ENCODE data around the gene NAPSA.

NAPSA gene

GRCh38 chr19:50384685-50385535, 19.5 kb upstream of the NAPSA start:
- Histone ChIP-seq H3K4me1 (ENCODE audit: control insufficient read depth in 2 of 2, insufficient read depth in 2 of 2, low read length in 2 of 2) (peaks cover 14 to 17% of the 10 kb centered on the region in 2 donors), H3K27me3 (ENCODE audit: control insufficient read depth in 2 of 2, insufficient read depth in 2 of 2, low read length in 2 of 2) (no peaks in the 10 kb centered on the region), H3K36me3 (ENCODE audit: control insufficient read depth in 2 of 2, insufficient read depth in 2 of 2, low read length in 2 of 2) (peaks cover 24 to 30% of the 10 kb centered on the region in 2 donors), H3K9me3 (ENCODE audit: control insufficient read depth in 2 of 2, low read length in 2 of 2) (no peaks in the 10 kb centered on the region), H3K4me3 (ENCODE audit: low read length in 2 of 2) (peak overlapping the region; percentile 76 to 78), H3K27ac (ENCODE audit: low read depth in 2 of 2, low read length in 2 of 2) (peak overlapping the region; percentile 74 to 80), H3K9ac (ENCODE audit: low read depth in 1 of 2, low read length in 2 of 2) (peak overlapping the region; percentile 52 to 72)

DNA sequence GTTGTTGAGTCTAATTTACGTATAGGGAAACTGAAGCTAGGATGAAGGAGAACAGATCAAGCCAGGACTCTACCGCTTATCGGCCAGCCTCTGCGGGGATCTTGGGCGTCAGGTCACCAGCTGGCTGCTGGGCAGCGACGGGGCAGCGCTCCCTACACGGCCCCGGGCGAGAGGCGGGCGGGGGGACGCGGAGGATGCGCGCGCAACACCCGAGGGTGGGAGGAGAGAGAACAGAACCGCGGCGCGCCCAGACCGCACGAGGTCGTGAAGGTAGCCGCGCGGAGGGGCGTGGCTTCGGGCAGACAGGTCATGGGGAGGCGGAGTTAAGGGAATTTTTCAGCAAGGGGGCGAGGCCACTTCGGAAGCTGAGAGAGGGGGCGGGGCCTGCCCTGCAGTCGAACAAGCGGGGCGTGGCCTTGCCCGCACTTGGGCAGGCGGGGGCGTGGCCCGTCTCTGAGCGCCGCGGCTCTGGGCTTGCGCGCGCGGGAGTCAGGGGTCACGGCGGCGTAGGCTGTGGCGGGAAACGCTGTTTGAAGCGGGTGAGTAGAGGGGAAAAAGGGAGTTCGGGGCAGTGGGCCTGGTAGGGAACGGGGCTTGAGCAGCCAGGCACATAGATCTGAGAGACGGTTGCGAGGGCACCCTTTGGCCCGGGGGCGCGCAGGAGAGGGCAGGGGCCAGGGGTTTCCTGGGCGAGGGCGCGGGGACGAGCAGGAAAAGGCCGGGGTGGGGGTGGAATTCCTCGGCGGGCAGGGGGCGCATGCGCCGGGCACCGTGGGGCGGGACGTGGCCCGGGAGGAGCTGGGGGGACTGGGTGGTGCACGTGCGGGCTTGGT, 18.6 kb upstream of the NAPSA start, which contains the start of gene POLD1:
Gene POLD1, plus strand, starts transcription at position 496 of the 833 bp plus-strand sequence. CDS start 14,505 bp downstream, outside the sequence.
- Histone ChIP-seq H3K9ac (ENCODE audit: low read depth in 1 of 2, low read length in 2 of 2) (peak within 1 kb of the TSS; percentile 60 to 72), H3K36me3 (ENCODE audit: control insufficient read depth in 2 of 2, insufficient read depth in 2 of 2, low read length in 2 of 2) (peaks cover 33 to 38% of the 10 kb centered on the region in 2 donors), H3K27ac (ENCODE audit: low read depth in 2 of 2, low read length in 2 of 2) (peak within 1 kb of the TSS; percentile 74 to 80)

DNA sequence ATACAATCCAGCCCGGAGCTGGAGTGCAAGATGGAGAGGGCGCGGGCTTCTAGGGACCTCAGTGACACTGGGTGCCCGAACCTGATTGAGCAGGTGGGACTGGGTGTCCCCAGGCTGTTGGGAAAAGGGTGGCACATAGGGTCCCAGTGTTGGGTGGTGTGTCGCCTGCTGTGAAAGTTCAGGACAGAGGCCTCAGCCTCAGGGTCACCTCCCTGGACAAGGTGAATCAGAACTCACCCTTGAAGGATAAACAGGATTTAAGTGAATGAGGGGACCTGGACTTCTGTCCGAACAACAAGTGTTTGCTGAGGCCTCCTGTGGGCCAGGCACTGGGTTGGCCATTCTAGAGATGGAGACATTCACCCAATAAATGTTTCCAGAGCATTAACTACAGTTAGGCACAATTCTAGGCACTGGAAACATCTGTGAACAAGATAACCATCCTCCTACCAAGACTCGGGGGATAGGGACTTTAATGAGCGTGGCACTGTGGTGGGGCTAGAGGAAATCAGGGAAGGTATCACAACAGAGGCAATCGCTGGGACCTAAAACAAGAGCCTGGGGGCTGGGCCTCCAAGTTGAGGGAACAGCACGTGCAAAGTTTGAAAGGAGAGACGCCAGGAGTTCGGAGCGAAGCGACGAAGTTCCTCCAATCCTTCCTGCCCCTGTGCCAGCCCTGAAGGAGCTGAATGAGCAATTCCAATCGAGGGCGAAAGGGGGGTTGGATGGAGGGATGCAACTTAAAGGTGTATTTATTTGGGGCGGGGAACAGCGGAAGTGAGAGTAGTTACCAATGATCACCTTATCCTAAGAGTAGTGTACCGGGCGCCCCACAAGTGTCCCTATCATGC, 17.8 kb upstream of the NAPSA start:
- Histone ChIP-seq H3K27ac (ENCODE audit: low read depth in 2 of 2, low read length in 2 of 2) (peak overlapping the region; percentile 74 to 80), H3K9ac (ENCODE audit: low read depth in 1 of 2, low read length in 2 of 2) (peak overlapping the region in 1 of 2 donors; percentile 72), H3K27me3 (ENCODE audit: control insufficient read depth in 2 of 2, insufficient read depth in 2 of 2, low read length in 2 of 2) (no peaks in the 10 kb centered on the region), H3K36me3 (ENCODE audit: control insufficient read depth in 2 of 2, insufficient read depth in 2 of 2, low read length in 2 of 2) (peaks cover 41 to 46% of the 10 kb centered on the region in 2 donors), H3K9me3 (ENCODE audit: control insufficient read depth in 2 of 2, low read length in 2 of 2) (no peaks in the 10 kb centered on the region), H3K4me3 (ENCODE audit: low read length in 2 of 2) (peak overlapping the region; percentile 76 to 78), H3K4me1 (ENCODE audit: control insufficient read depth in 2 of 2, insufficient read depth in 2 of 2, low read length in 2 of 2) (peaks cover 14 to 17% of the 10 kb centered on the region in 2 donors)

More for the DNA sequence above, 18.6 kb upstream of the NAPSA start, which contains the start of gene POLD1:
- Histone ChIP-seq H3K4me1 (ENCODE audit: control insufficient read depth in 2 of 2, insufficient read depth in 2 of 2, low read length in 2 of 2) (peaks cover 14 to 17% of the 10 kb centered on the region in 2 donors), H3K27me3 (ENCODE audit: control insufficient read depth in 2 of 2, insufficient read depth in 2 of 2, low read length in 2 of 2) (no peaks in the 10 kb centered on the region), H3K4me3 (ENCODE audit: low read length in 2 of 2) (peak within 1 kb of the TSS; percentile 76 to 78), H3K9me3 (ENCODE audit: control insufficient read depth in 2 of 2, low read length in 2 of 2) (no peaks in the 10 kb centered on the region)

DNA sequence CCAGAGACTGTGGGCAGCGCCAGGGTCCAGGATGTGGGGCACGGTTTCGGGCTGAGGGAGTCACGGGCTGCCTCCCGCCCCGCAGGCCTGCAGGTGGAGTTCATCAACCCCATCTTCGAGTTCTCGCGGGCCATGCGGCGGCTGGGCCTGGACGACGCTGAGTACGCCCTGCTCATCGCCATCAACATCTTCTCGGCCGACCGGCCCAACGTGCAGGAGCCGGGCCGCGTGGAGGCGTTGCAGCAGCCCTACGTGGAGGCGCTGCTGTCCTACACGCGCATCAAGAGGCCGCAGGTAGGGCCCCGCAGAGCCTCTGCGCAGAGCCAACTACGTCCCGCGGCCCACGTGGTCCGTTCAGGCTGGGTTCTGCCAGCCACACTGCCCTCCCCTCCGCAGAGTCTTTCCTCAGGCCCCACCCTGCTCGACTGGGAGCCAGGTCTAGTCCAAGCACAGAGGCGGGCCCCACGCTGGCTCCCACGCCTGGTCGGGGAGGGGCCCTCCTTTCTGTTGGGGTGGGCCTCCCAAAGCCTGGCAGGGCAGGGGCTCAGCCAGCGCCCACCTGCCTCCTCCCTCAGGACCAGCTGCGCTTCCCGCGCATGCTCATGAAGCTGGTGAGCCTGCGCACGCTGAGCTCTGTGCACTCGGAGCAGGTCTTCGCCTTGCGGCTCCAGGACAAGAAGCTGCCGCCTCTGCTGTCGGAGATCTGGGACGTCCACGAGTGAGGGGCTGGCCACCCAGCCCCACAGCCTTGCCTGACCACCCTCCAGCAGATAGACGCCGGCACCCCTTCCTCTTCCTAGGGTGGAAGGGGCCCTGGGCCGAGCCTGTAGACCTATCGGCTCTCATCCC, 16.7 kb upstream of the NAPSA start:
- Histone ChIP-seq H3K27me3 (ENCODE audit: control insufficient read depth in 2 of 2, insufficient read depth in 2 of 2, low read length in 2 of 2) (no peaks in the 10 kb centered on the region), H3K9me3 (ENCODE audit: control insufficient read depth in 2 of 2, low read length in 2 of 2) (no peaks in the 10 kb centered on the region), H3K4me1 (ENCODE audit: control insufficient read depth in 2 of 2, insufficient read depth in 2 of 2, low read length in 2 of 2) (peaks cover 14 to 17% of the 10 kb centered on the region in 2 donors), H3K36me3 (ENCODE audit: control insufficient read depth in 2 of 2, insufficient read depth in 2 of 2, low read length in 2 of 2) (peaks cover 52% of the 10 kb centered on the region in 2 donors), H3K27ac (ENCODE audit: low read depth in 2 of 2, low read length in 2 of 2) (no peak overlapping the region), H3K4me3 (ENCODE audit: low read length in 2 of 2) (no peak overlapping the region), H3K9ac (ENCODE audit: low read depth in 1 of 2, low read length in 2 of 2) (no peak overlapping the region)

DNA sequence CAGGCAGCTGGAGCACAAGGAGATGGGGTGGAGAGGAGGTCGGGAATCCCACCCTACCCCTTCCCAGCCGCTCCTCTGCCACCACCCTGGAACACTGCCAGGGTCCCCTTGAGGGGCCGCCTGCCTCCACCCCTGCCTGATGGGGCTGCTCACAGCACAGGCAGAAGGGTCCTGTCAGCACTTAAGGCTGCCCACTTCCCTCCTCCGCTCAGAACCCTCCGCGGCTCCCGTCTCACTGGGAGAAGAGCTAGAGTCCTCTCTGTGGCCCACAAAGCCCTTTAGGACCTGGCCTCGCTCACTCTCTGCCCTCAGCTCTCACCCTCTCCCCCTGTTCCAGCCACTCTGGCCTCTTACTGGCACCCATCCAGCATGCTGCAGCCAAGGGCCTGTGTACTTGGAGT, 15.3 kb upstream of the NAPSA start:
- Histone ChIP-seq H3K27ac (ENCODE audit: low read depth in 2 of 2, low read length in 2 of 2) (no peak overlapping the region), H3K36me3 (ENCODE audit: control insufficient read depth in 2 of 2, insufficient read depth in 2 of 2, low read length in 2 of 2) (peaks cover 49 to 52% of the 10 kb centered on the region in 2 donors), H3K9me3 (ENCODE audit: control insufficient read depth in 2 of 2, low read length in 2 of 2) (no peaks in the 10 kb centered on the region), H3K4me3 (ENCODE audit: low read length in 2 of 2) (no peak overlapping the region), H3K4me1 (ENCODE audit: control insufficient read depth in 2 of 2, insufficient read depth in 2 of 2, low read length in 2 of 2) (peaks cover 14 to 20% of the 10 kb centered on the region in 2 donors), H3K27me3 (ENCODE audit: control insufficient read depth in 2 of 2, insufficient read depth in 2 of 2, low read length in 2 of 2) (no peaks in the 10 kb centered on the region), H3K9ac (ENCODE audit: low read depth in 1 of 2, low read length in 2 of 2) (no peak overlapping the region)

DNA sequence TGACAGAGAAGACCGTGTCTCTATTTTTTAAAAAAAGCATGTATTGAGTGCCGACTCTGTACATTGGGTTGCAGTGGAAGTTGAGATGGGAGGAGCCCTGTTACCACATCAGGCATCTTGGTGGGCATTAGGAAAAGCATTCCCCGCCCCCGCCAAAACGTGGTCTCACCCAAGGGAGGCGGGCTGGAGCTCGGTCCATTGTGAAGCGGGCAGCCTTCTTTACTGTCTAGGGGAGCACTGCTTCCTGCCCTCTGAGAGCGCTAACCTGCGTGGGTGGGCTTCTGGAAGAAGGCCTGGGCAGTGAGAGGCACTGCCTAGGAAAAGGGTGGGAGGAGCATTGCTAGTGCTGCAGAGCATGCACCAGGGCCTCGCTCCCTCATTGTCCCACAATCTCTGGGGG, 14.7 kb upstream of the NAPSA start:
- peaks cover 12 to 19% of the 10 kb centered on the region in 2 donors for H3K4me1 ChIP-seq (ENCODE audit: control insufficient read depth in 2 of 2, insufficient read depth in 2 of 2, low read length in 2 of 2)
- H3K9ac ChIP-seq (ENCODE audit: low read depth in 1 of 2, low read length in 2 of 2), result no peak overlapping the region
- H3K27ac ChIP-seq (ENCODE audit: low read depth in 2 of 2, low read length in 2 of 2), result no peak overlapping the region

GRCh38 chr19:50379602-50380001, 14.2 kb upstream of the NAPSA start:
- Histone ChIP-seq H3K9ac (ENCODE audit: low read depth in 1 of 2, low read length in 2 of 2) (no peak overlapping the region), H3K4me1 (ENCODE audit: control insufficient read depth in 2 of 2, insufficient read depth in 2 of 2, low read length in 2 of 2) (peaks cover 7 to 14% of the 10 kb centered on the region in 2 donors), H3K9me3 (ENCODE audit: control insufficient read depth in 2 of 2, low read length in 2 of 2) (no peaks in the 10 kb centered on the region), H3K27me3 (ENCODE audit: control insufficient read depth in 2 of 2, insufficient read depth in 2 of 2, low read length in 2 of 2) (no peaks in the 10 kb centered on the region), H3K27ac (ENCODE audit: low read depth in 2 of 2, low read length in 2 of 2) (no peak overlapping the region), H3K4me3 (ENCODE audit: low read length in 2 of 2) (no peak overlapping the region), H3K36me3 (ENCODE audit: control insufficient read depth in 2 of 2, insufficient read depth in 2 of 2, low read length in 2 of 2) (peaks cover 49 to 52% of the 10 kb centered on the region in 2 donors)

More for the DNA sequence above, 14.7 kb upstream of the NAPSA start:
- H3K27me3 ChIP-seq (ENCODE audit: control insufficient read depth in 2 of 2, insufficient read depth in 2 of 2, low read length in 2 of 2), result no peaks in the 10 kb centered on the region
- H3K9me3 ChIP-seq (ENCODE audit: control insufficient read depth in 2 of 2, low read length in 2 of 2), result no peaks in the 10 kb centered on the region
- H3K4me3 ChIP-seq (ENCODE audit: low read length in 2 of 2), result no peak overlapping the region
- H3K36me3 ChIP-seq (ENCODE audit: control insufficient read depth in 2 of 2, insufficient read depth in 2 of 2, low read length in 2 of 2), result peaks cover 49 to 52% of the 10 kb centered on the region in 2 donors

DNA sequence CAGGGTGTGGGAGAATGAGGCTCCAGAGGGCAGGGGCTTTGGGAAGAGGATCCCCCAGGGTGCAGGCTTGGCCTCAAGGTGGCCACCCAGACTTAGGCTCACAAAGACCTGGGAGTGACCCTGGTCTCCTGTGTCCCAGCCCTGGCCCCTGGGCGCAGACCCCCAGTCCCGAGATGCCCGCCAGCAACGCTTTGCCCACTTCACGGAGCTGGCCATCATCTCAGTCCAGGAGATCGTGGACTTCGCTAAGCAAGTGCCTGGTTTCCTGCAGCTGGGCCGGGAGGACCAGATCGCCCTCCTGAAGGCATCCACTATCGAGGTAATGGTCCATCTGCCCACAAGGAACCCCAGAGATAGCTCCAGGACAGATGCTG, 13.4 kb upstream of the NAPSA start:
- Histone ChIP-seq H3K9ac (ENCODE audit: low read depth in 1 of 2, low read length in 2 of 2) (no peak overlapping the region), H3K36me3 (ENCODE audit: control insufficient read depth in 2 of 2, insufficient read depth in 2 of 2, low read length in 2 of 2) (peaks cover 49 to 52% of the 10 kb centered on the region in 2 donors), H3K4me3 (ENCODE audit: low read length in 2 of 2) (no peak overlapping the region), H3K27me3 (ENCODE audit: control insufficient read depth in 2 of 2, insufficient read depth in 2 of 2, low read length in 2 of 2) (no peaks in the 10 kb centered on the region), H3K9me3 (ENCODE audit: control insufficient read depth in 2 of 2, low read length in 2 of 2) (no peaks in the 10 kb centered on the region), H3K27ac (ENCODE audit: low read depth in 2 of 2, low read length in 2 of 2) (no peak overlapping the region), H3K4me1 (ENCODE audit: control insufficient read depth in 2 of 2, insufficient read depth in 2 of 2, low read length in 2 of 2) (peaks cover 6 to 10% of the 10 kb centered on the region in 2 donors)

Data from mucosa of rectum (tissue), 2 donors.